Esophagus squamous epithelium (tissue), 5 donors: ENCODE data around the gene BBS9. TPM values are rescaled to one million over a fixed set of nuclear protein-coding genes. Genes with fewer than 3 reads are reported as not detected.
A peak's percentile ranks its signal among the peaks of the same experiment; 100 is the strongest.

ENCODE experiments used
- DNase-seq: peaks from one replicate; lab custom pipeline; 2025; lab: John Stamatoyannopoulos, UW
- H3K27ac ChIP-seq, 4 donors: fragments of 200-600 bp; sonication (generic); one replicate each; pipeline ENCODE4 v1.5.1; 2016 to 2019; ENCODE audit warnings: mild to moderate bottlenecking in 1 of 4
- H3K27me3 ChIP-seq, 4 donors: fragments of 200-600 bp; sonication (generic); 1 replicate in 3 of 4; 2 replicates in 1 of 4; pipeline versions ENCODE4 v1.5.1 to v1.6.0; 2017 to 2021; ENCODE audit warnings: antibody characterized with exemption in 1 of 4
- H3K36me3 ChIP-seq, 3 donors: fragments of 200-600 bp; sonication (generic); one replicate each; pipeline ENCODE4 v1.5.1; 2016 to 2019
- H3K4me1 ChIP-seq, 3 donors: fragments of 200-600 bp; sonication (generic); one replicate each; pipeline ENCODE4 v1.5.1; 2017 to 2019
- H3K4me3 ChIP-seq, 4 donors: fragments of 200-600 bp; sonication (generic); 1 replicate in 3 of 4; 2 replicates in 1 of 4; pipeline ENCODE4 v1.5.1; 2016 to 2019; ENCODE audit warnings: mild to moderate bottlenecking in 2 of 4, moderate library complexity in 1 of 4
- H3K9me3 ChIP-seq, 3 donors: fragments of 200-600 bp; sonication (generic); one replicate each; pipeline ENCODE4 v1.5.1; 2016 to 2019
- CTCF ChIP-seq, 6 experiments: fragments of 450-650 bp in 4 of 6; fragments of 200-600 bp in 2 of 6; sonication (generic) in 2 of 6; IDR thresholded peaks; one replicate each; pipeline ENCODE4 v1.5.1; 2016 to 2019; ENCODE audit warnings: antibody characterized with exemption in 6 of 6, mild to moderate bottlenecking in 4 of 6, moderate library complexity in 4 of 6
- POLR2A ChIP-seq, 4 donors: fragments of 450-650 bp; IDR thresholded peaks; one replicate each; pipeline ENCODE4 v1.6.1; 2017; ENCODE audit warnings: antibody characterized with exemption in 4 of 4, mild to moderate bottlenecking in 4 of 4, moderate library complexity in 3 of 4
- WGBS, 2 donors: methylation state at CpG; one replicate each; pipeline ENCODE4 v1.1.5; 2018; 5-methylcytosine and 5-hydroxymethylcytosine counted together
- intact Hi-C: fragments of 100-400 bp; cut with DNase I; formaldehyde crosslinking; loops from one replicate; pipeline ENCODE4 v1.15.0; 2022
- total RNA-seq, 4 donors: library from RNA; depleted of rRNA; stranded (reverse); fragments of >200 nt; gene quantifications; one replicate each; pipeline ENCODE4 v1.1.0, GENCODE V29; 2016
- donor health status: DM: yes; HTN: yes; CAD: no.

The BBS9 gene
- total RNA-seq, 4 donors from 2014 or later: 4.8 to 16.8 (median 7.6) TPM

GRCh38 chr7:33310546-33310945 lies 181.2 kb downstream of the BBS9 start:
- no peak overlapping the region for H3K27ac ChIP-seq

GRCh38 chr7:33325754-33326484 lies 196.6 kb downstream of the BBS9 start:
- TF ChIP-seq POLR2A (IDR thresholded peaks at IDR 0.05): no peak
- TF ChIP-seq CTCF (IDR thresholded peaks at IDR 0.05): no peak
- intact Hi-C loops: no loop called here
- no peak for DNase-seq
- H3K9me3 ChIP-seq: no peaks in the 10 kb centered on the region
- no peaks in the 10 kb centered on the region for H3K27me3 ChIP-seq
- no peaks in the 10 kb centered on the region for H3K4me1 ChIP-seq
- H3K36me3 ChIP-seq: no peaks in the 10 kb centered on the region
- 80 to 87% methylated on average over 2 to 3 of the region's 4 CpGs for WGBS, 2 donors
- no peak overlapping the region for H3K4me3 ChIP-seq
- H3K27ac ChIP-seq: no peak overlapping the region

More at GRCh38 chr7:33310546-33310945, 181.2 kb downstream of the BBS9 start:
- H3K27me3 ChIP-seq: no peaks in the 10 kb centered on the region
- intact Hi-C loops: no loop called here
- no peak overlapping the region for H3K4me3 ChIP-seq
- no peaks in the 10 kb centered on the region for H3K9me3 ChIP-seq
- TF ChIP-seq CTCF (IDR thresholded peaks at IDR 0.05): no peak
- no peak for TF ChIP-seq POLR2A (IDR thresholded peaks at IDR 0.05)
- peaks cover 0 to 6% (median 0%) of the 10 kb centered on the region in 3 donors for H3K36me3 ChIP-seq
- 54 to 70% methylated on average over 1 of the region's 1 CpG for WGBS, 2 donors
- H3K4me1 ChIP-seq: no peaks in the 10 kb centered on the region
- DNase-seq: no peak

GRCh38 chr7:33326485-33326848 lies 197.1 kb downstream of the BBS9 start:
- no peaks in the 10 kb centered on the region for H3K9me3 ChIP-seq
- H3K4me3 ChIP-seq: no peak overlapping the region
- no peaks in the 10 kb centered on the region for H3K36me3 ChIP-seq
- H3K4me1 ChIP-seq: no peaks in the 10 kb centered on the region
- intact Hi-C loops: no loop called here
- 90 to 92% methylated on average over 1 to 2 of the region's 3 CpGs for WGBS, 2 donors
- DNase-seq: no peak
- no peak overlapping the region for H3K27ac ChIP-seq
- TF ChIP-seq POLR2A (IDR thresholded peaks at IDR 0.05) (no peak), CTCF (IDR thresholded peaks at IDR 0.05) (no peak)
- no peaks in the 10 kb centered on the region for H3K27me3 ChIP-seq

- no peaks in the 10 kb centered on the region for H3K9me3 ChIP-seq
- DNase-seq: no peak
- H3K27me3 ChIP-seq: no peaks in the 10 kb centered on the region
- H3K4me3 ChIP-seq: no peak overlapping the region
- no peaks in the 10 kb centered on the region for H3K4me1 ChIP-seq
- H3K27ac ChIP-seq: no peak overlapping the region
- WGBS, 2 donors: 82 to 94% methylated on average over 1 of the region's 1 CpG
- TF ChIP-seq POLR2A (IDR thresholded peaks at IDR 0.05) (no peak), CTCF (IDR thresholded peaks at IDR 0.05) (no peak)
- intact Hi-C loops: no loop called here
- H3K36me3 ChIP-seq: no peaks in the 10 kb centered on the region
Observed at GRCh38 chr7:33327427-33327826, 198.1 kb downstream of the BBS9 start.

- no peaks in the 10 kb centered on the region for H3K4me1 ChIP-seq
- WGBS, 2 donors: 75 to 77% methylated on average over 3 of the region's 3 CpGs
- TF ChIP-seq POLR2A (IDR thresholded peaks at IDR 0.05) (no peak), CTCF (IDR thresholded peaks at IDR 0.05) (peak in 2 of 6 experiments; percentile 11 to 43)
- DNase-seq: no peak
- H3K27ac ChIP-seq: no peak overlapping the region
- H3K9me3 ChIP-seq: no peaks in the 10 kb centered on the region
- intact Hi-C loops: no loop called here
- H3K4me3 ChIP-seq: no peak overlapping the region
- H3K27me3 ChIP-seq: no peaks in the 10 kb centered on the region
- no peaks in the 10 kb centered on the region for H3K36me3 ChIP-seq
Observed at GRCh38 chr7:33334349-33334748, 205.0 kb downstream of the BBS9 start.
